ENCODE results near the gene VAV2.

VAV2 gene

DNA sequence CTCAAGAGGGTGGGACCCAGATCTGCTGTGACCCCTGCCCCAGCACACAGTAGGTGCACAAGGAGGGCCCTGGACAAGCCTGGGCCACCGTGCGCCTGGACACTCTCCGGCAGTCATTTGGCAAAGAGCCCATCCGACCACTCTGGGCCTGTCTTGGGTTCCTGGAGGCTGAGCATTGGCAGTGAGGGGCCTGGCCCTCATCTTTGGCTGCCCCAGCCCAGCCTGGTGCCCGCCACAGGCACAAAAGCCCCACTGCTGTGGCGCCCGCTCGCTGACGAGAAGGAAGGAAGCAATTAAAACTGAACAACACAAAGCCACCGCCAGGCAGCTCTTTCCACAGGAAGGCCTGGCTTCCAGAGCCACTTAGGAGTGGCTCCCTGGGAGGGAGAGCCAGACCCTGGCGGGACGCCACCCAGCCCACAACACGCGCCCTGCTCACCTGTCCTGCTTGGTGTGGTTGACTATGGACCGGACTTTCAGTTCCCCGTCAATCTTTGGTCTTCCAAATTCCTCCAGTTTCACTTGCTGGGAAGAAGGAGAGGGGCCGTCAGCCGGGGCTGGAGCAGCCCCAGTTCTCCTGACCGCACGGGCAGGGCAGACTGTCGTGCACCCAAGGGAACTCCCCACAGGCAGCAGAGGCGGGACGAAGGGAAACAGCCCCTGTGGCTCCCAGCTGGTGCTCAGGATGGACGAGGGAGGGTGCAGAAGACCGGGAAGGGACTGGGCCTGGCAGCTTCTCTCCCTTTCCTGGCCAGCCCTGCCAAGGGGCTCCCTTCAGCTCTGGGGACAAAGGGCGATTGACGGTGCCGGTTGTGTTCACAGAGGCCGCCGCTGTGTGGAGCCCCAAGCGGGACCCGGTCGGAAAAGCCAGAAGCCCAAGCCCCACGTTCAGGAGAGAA lies 203.1 kb downstream of the VAV2 start:
- Histone ChIP-seq H3K27ac (peak overlapping the region; percentile 16; the same call in 1 of the 2 replicates), H3K27me3 (no peaks in the 10 kb centered on the region), H3K4me2 (peak overlapping the region; percentile 89), H3K4me1 (peaks cover 80% of the 10 kb centered on the region), H3K9me3 (no peaks in the 10 kb centered on the region), H3K9ac (peak overlapping the region; percentile 52), H4K20me1 (peaks cover 42% of the 10 kb centered on the region), H3K36me3 (peaks cover 34% of the 10 kb centered on the region), H3K4me3 (no peak overlapping the region)
- no peak for TF ChIP-seq Cebpa-rat (IDR thresholded peaks at IDR 0.05)

DNA sequence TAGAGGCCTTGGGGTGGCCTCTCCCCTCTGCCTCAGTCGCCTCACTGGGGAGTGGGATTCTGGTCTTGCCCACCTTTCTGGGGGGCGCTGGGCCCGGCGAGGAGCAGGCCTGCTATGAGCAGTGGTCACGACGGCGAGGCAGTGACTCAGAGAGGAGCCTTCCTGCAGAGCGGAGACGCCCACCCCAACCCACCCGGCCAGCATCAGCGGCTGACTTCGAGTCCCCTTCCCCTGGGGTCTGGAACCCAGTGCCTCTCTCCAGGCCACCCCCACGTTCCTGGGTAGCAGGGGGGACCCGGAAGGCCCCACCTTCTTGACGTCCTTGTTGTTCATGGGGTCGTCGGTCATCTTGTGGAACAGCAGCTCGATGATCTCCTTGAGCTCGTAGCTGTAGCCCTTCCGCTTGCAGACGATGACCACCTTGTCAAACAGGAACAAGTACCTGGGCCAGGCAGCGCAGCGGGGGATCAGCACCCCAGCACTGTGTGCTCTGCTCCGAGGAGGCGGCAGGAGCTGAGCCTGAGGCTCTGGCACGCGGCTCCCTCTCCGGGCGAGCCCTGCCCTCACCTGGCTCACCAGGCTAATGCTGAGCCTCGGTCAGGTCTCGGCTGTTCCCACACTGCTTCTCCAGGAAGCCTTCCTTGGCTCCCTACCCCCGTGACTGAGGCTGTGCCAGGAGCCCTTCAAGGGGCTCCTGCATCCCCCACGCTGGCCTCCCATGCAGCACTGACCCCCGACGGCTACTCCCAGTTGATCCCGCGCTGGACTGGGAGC lies 203.9 kb downstream of the VAV2 start:
- Histone ChIP-seq H4K20me1 (peaks cover 34% of the 10 kb centered on the region), H3K9ac (no peak overlapping the region), H3K4me2 (peak overlapping the region; percentile 89), H3K27me3 (no peaks in the 10 kb centered on the region), H3K4me3 (no peak overlapping the region), H3K36me3 (peaks cover 37% of the 10 kb centered on the region), H3K4me1 (peaks cover 80% of the 10 kb centered on the region), H3K9me3 (no peaks in the 10 kb centered on the region), H3K27ac (0 out of 2 replicates have a peak overlapping the region, but pooled peaks have one; percentile 16)
- TF ChIP-seq Cebpa-rat (IDR thresholded peaks at IDR 0.05): no peak

DNA sequence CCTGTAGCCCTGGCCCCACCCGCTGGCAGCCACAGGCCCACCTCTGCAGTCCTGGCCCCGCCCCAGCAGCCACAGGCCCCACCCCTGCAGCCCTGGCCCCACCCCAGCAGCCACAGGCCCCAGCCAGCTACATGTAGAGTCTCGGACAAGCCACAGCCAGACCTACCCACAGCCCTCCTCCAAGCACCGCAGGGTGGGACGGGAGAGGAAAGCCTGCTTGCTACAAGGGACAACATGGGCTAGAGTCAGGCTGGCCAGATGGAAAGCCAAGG lies 204.4 kb downstream of the VAV2 start:
- no peaks in the 10 kb centered on the region for H3K9me3 ChIP-seq
- peak overlapping the region; percentile 89 for H3K4me2 ChIP-seq
- no peak for TF ChIP-seq Cebpa-rat (IDR thresholded peaks at IDR 0.05)
- H3K36me3 ChIP-seq: peaks cover 37% of the 10 kb centered on the region
- H3K9ac ChIP-seq: no peak overlapping the region
- H3K4me1 ChIP-seq: peaks cover 80% of the 10 kb centered on the region
- no peak overlapping the region for H3K27ac ChIP-seq
- no peak overlapping the region for H3K4me3 ChIP-seq
- H4K20me1 ChIP-seq: peaks cover 29% of the 10 kb centered on the region
- H3K27me3 ChIP-seq: no peaks in the 10 kb centered on the region

DNA sequence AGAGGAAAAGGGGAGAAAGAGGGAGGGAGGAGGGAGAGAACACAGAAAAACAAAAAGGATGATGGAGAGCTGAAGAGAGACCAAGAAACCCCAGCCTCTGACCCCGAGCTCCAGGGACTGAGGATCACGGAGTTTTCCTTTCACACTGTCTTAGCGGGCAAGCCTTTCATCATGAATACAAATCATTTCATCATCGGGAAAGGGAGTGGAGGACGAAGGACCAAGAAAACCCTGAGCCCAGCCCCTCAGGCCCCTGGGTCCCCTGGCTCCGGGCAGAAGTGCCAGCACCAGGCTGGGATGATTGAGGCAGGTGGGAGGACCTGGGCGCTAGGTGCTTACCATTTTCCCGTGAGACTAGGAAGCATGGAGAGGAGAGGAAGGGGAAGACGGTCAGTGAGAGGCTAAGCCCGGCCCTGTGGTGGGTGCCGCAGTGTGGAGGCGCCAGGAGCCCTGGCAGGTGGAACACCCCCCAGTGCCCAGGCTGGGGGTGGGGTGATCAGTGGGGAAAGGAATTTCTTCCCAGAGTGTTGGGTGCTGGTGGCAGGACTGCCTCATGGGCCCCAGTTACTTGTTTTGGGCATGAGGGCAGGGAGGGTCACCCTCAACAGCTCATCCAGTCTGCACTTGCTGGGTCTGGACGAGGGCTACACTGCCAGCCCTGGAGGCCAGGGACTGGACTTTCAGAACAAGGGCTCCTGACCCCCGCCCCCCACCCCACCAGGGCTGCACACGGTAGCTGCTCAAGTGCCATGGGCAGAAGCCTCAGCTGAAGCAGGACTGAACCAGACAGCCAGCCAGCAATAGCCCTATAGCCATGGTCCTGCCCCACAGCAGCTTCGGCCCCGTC lies 205.0 kb downstream of the VAV2 start:
- H3K27ac ChIP-seq: peak overlapping the region; percentile 37
- H3K4me1 ChIP-seq: peaks cover 84% of the 10 kb centered on the region
- H3K4me3 ChIP-seq: peak overlapping the region; percentile 26; the same call in 1 of the 2 replicates
- H3K9me3 ChIP-seq: no peaks in the 10 kb centered on the region
- TF ChIP-seq Cebpa-rat (IDR thresholded peaks at IDR 0.05): no peak
- peak overlapping the region; percentile 89 for H3K4me2 ChIP-seq
- no peaks in the 10 kb centered on the region for H3K27me3 ChIP-seq
- peaks cover 29% of the 10 kb centered on the region for H4K20me1 ChIP-seq
- peaks cover 37% of the 10 kb centered on the region for H3K36me3 ChIP-seq
- H3K9ac ChIP-seq: peak overlapping the region; percentile 53; the same call in 1 of the 2 replicates

DNA sequence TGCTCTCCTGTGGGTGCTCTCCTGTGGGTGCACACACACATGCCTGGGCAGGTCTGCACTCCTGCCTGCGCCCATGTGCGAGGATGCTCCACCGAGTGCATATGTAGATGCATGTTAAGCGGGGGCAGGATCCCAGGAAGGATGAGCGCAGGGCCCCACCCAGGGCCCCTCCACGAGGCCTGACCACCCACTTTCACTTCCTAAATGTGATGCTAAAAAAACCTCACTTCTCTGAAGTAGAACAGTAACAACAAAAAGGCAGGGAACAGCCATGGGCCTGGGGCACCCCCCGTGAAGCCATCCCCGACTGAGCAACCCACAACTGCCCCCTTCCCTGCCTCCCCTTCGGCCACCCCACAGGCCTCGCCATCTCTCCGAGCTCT lies 205.8 kb downstream of the VAV2 start:
- Histone ChIP-seq H3K9me3 (no peaks in the 10 kb centered on the region), H3K9ac (peak overlapping the region; percentile 53; the same call in 1 of the 2 replicates), H3K4me3 (peak overlapping the region; percentile 26; the same call in 1 of the 2 replicates), H3K4me1 (peaks cover 88% of the 10 kb centered on the region), H3K27ac (peak overlapping the region; percentile 37; the same call in 1 of the 2 replicates), H4K20me1 (peaks cover 29% of the 10 kb centered on the region), H3K36me3 (peaks cover 40% of the 10 kb centered on the region), H3K27me3 (no peaks in the 10 kb centered on the region), H3K4me2 (peak overlapping the region; percentile 89)
- TF ChIP-seq Cebpa-rat (IDR thresholded peaks at IDR 0.05): no peak

DNA sequence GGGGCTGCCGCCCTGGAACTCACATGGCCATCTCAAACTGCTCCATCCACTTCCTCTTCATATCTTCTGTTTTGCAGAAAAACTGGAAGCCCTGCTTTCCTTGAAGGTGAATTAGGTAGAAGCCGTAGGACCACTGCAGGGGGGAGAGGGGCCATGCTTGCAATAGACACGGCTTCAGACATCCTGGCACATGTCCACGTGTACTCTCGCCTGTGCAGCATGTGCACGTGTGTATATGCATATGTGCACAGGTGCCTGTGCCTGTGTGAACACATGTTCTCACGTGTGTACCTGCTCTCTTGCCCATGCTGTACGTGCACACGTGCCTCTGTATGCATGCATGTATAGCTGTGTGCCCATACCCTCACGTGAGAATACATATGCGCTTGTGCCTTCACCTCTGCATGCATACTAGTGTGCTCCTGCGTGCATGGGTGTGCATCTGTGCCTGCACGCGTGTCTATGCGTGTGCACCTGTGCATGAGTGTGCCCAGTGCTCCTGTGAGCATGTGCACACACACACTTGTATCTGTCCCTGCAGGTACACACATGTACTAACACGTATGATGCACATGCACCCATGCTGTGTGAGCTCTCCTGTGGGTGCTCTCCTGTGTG lies 206.3 kb downstream of the VAV2 start:
- Histone ChIP-seq H4K20me1 (peaks cover 26% of the 10 kb centered on the region), H3K4me2 (peak overlapping the region; percentile 89)

DNA sequence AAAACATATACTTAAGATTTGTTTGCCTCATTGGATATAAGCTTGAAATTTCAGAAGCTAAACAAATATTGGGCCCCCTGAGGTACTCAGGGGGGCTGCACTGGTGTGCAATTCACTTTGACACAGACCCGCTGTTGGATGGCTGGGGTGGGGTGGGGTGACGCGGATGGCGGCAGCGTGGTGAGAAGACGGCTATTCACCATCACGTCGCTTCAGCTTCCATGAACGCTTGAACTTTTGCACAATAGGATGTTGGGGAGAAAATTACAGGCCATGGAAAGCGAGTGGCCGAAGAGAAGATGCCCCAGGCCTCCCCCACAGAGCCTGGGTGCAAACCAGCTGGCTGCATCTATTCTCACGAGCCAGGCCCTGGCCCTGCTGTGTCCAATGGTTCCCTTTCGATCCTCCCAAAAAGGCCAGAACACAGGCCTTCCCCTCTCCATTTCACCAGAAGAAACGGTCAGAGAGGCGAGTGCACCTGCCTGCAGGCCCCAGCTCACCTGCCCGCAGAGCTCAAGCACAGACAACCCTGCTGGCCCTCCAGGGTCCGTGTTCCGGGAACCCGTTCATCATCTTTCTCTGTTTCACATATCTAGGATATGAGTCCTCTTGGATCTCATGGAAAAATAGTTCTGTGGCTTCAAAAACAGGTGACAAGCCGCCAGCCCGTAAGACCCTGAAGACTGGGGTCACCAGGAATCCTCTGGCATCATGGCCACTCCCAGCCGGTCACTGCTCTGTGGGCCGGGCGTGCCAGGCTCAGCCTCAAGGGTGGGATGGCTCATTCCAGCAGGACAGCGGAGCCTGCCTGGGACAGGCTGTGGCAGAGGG lies 207.2 kb downstream of the VAV2 start:
- Histone ChIP-seq H3K9me3 (no peaks in the 10 kb centered on the region), H3K9ac (no peak overlapping the region), H3K27me3 (no peaks in the 10 kb centered on the region), H3K36me3 (peaks cover 37% of the 10 kb centered on the region), H3K27ac (no peak overlapping the region), H3K4me3 (no peak overlapping the region), H4K20me1 (peaks cover 16% of the 10 kb centered on the region; the same call in 1 of the 2 replicates), H3K4me2 (peak overlapping the region; percentile 89; the same call in 1 of the 2 replicates), H3K4me1 (peaks cover 94% of the 10 kb centered on the region)
- TF ChIP-seq Cebpa-rat (IDR thresholded peaks at IDR 0.05): no peak

More for the DNA sequence above, 206.3 kb downstream of the VAV2 start:
- TF ChIP-seq Cebpa-rat (IDR thresholded peaks at IDR 0.05): no peak
- peak overlapping the region; percentile 26; the same call in 1 of the 2 replicates for H3K4me3 ChIP-seq
- peaks cover 42% of the 10 kb centered on the region for H3K36me3 ChIP-seq
- H3K9me3 ChIP-seq: no peaks in the 10 kb centered on the region
- no peak overlapping the region for H3K27ac ChIP-seq
- no peak overlapping the region; the same call in 1 of the 2 replicates for H3K9ac ChIP-seq
- peaks cover 93% of the 10 kb centered on the region for H3K4me1 ChIP-seq
- H3K27me3 ChIP-seq: no peaks in the 10 kb centered on the region

DNA sequence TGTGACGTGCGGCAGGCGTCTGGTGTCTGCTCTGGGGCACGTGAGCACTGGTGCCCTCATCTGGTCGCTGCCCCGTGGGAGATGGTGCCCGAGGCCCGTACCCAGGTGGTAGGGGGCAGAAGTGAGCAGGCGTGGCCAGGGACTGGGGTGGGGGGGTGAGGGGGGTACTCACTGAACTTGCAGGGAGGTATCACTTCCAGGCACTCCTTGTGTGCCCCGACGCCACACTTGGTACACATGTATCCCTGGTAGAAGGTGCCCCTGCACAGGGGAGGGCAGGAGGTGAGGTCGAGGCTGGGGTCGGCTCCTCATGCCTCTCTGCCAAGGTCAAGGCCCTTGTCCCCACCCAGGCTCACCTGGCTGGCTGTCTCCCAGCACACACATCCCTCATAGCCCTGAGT lies 208.8 kb downstream of the VAV2 start:
- Histone ChIP-seq H3K36me3 (peaks cover 51% of the 10 kb centered on the region), H3K27me3 (no peaks in the 10 kb centered on the region), H4K20me1 (peaks cover 9% of the 10 kb centered on the region; the same call in 1 of the 2 replicates), H3K4me2 (peak overlapping the region; percentile 44), H3K4me1 (peaks cover 78% of the 10 kb centered on the region), H3K27ac (no peak overlapping the region), H3K9ac (no peak overlapping the region), H3K9me3 (no peaks in the 10 kb centered on the region), H3K4me3 (no peak overlapping the region)
- no peak for TF ChIP-seq Cebpa-rat (IDR thresholded peaks at IDR 0.05)
